CD14-positive monocyte (primary cell): Measurements from ENCODE around the gene CDH22. TPM values are rescaled to one million over a fixed set of nuclear protein-coding genes. Genes with fewer than 3 reads are reported as not detected.

Experiments used
- DNase-seq, 3 donors: peaks; one replicate each; pipeline ENCODE4 v3.0.0-alpha.2; 2011 to 2022
- H2AFZ ChIP-seq: 2 replicates; pipeline ENCODE4 v1.6.0; 2012; ENCODE audit warnings: mild to moderate bottlenecking, low read depth, low read length, inconsistent platforms; ENCODE audit not compliant: insufficient read depth, poor library complexity, severe bottlenecking
- H3K27ac ChIP-seq, 2 donors: 1 replicate in 1 of 2; 2 replicates in 1 of 2; pipeline ENCODE4 v1.5.1; 2012 to 2013; ENCODE audit warnings: low read length in 2 of 2, control low read depth in 1 of 2, inconsistent platforms in 1 of 2, low read depth in 1 of 2, mild to moderate bottlenecking in 1 of 2
- H3K27me3 ChIP-seq, 2 donors: one replicate each; pipeline versions ENCODE4 v1.6.0 to v1.6.1; 2011 to 2013; ENCODE audit warnings: low read length in 2 of 2; ENCODE audit not compliant: control insufficient read depth in 2 of 2, insufficient read depth in 2 of 2
- H3K36me3 ChIP-seq, 2 donors: replicated peaks in 1 of 2; 1 replicate in 1 of 2; 2 replicates in 1 of 2; pipeline versions ENCODE4 v1.5.1 to v1.6.1; 2012 to 2013; ENCODE audit warnings: low read length in 2 of 2, control low read depth in 1 of 2, inconsistent platforms in 1 of 2, mild to moderate bottlenecking in 1 of 2; ENCODE audit not compliant: insufficient read depth in 2 of 2, control insufficient read depth in 1 of 2
- H3K4me1 ChIP-seq, 2 donors: 1 replicate in 1 of 2; 2 replicates in 1 of 2; pipeline versions ENCODE4 v1.5.1 to v1.6.1; 2012 to 2013; ENCODE audit warnings: low read length in 2 of 2, control low read depth in 1 of 2, inconsistent platforms in 1 of 2, mild to moderate bottlenecking in 1 of 2, moderate library complexity in 1 of 2; ENCODE audit not compliant: insufficient read depth in 2 of 2, control insufficient read depth in 1 of 2
- H3K4me2 ChIP-seq: replicated peaks from 2 replicates; pipeline ENCODE3; 2012; ENCODE audit warnings: low read length, moderate library complexity, mild to moderate bottlenecking; ENCODE audit not compliant: poor library complexity, severe bottlenecking; ENCODE audit errors: extremely low read depth
- H3K4me3 ChIP-seq, 3 experiments: fragments of 200-600 bp in 1 of 3; sonication (generic) in 1 of 3; replicated peaks in 1 of 3; 1 replicate in 2 of 3; 2 replicates in 1 of 3; pipeline ENCODE4 v1.5.1; 2011 to 2013; ENCODE audit warnings: low read length in 3 of 3, mild to moderate bottlenecking in 3 of 3, control low read depth in 2 of 3, low read depth in 2 of 3, inconsistent platforms in 1 of 3, moderate library complexity in 1 of 3
- H3K79me2 ChIP-seq: 2 replicates; pipeline ENCODE4 v1.6.0; 2012; ENCODE audit warnings: mild to moderate bottlenecking, control low read depth, inconsistent platforms, low read length, moderate library complexity; ENCODE audit not compliant: insufficient read depth
- H3K9ac ChIP-seq: 2 replicates; pipeline ENCODE4 v1.6.0; 2017; ENCODE audit warnings: low read length, mild to moderate bottlenecking; ENCODE audit not compliant: insufficient read depth, poor library complexity, severe bottlenecking
- H3K9me3 ChIP-seq, 2 donors: replicated peaks in 1 of 2; 1 replicate in 1 of 2; 2 replicates in 1 of 2; pipeline versions ENCODE4 v1.5.1 to v1.6.1; 2012 to 2013; ENCODE audit warnings: low read length in 2 of 2, control low read depth in 1 of 2; ENCODE audit not compliant: control insufficient read depth in 1 of 2, insufficient read depth in 1 of 2
- H4K20me1 ChIP-seq: 2 replicates; pipeline ENCODE4 v1.6.0; 2012; ENCODE audit warnings: mild to moderate bottlenecking, low read length, control low read depth, moderate library complexity; ENCODE audit not compliant: insufficient read depth
- H3K27ac Mint-ChIP-seq, 7 donors: one replicate each; pipeline ENCODE4 v1.8.0; 2020; ENCODE audit warnings: mild to moderate bottlenecking in 7 of 7, mixed read lengths in 7 of 7, moderate library complexity in 6 of 7, inconsistent platforms in 2 of 7
- H3K27me3 Mint-ChIP-seq, 3 donors: one replicate each; pipeline ENCODE4 v1.8.0; 2021 to 2022; ENCODE audit warnings: low read depth in 3 of 3, mild to moderate bottlenecking in 3 of 3, mixed read lengths in 3 of 3, moderate library complexity in 3 of 3, inconsistent platforms in 1 of 3
- H3K36me3 Mint-ChIP-seq, 2 donors: one replicate each; pipeline ENCODE4 v1.8.0; 2020; ENCODE audit warnings: mixed read lengths in 2 of 2, inconsistent platforms in 1 of 2, mild to moderate bottlenecking in 1 of 2
- H3K4me1 Mint-ChIP-seq: one replicate; pipeline ENCODE4 v1.8.0; 2020; ENCODE audit warnings: mild to moderate bottlenecking, mixed read lengths
- H3K4me3 Mint-ChIP-seq, 2 donors: one replicate each; pipeline ENCODE4 v1.8.0; 2020; ENCODE audit warnings: mild to moderate bottlenecking in 2 of 2, mixed read lengths in 2 of 2, moderate library complexity in 1 of 2
- H3K9me3 Mint-ChIP-seq, 7 donors: one replicate each; pipeline ENCODE4 v1.8.0; 2020 to 2022; ENCODE audit warnings: mixed read lengths in 7 of 7, mild to moderate bottlenecking in 6 of 7, moderate library complexity in 6 of 7, inconsistent platforms in 2 of 7
- WGBS: methylation state at CpG from one replicate; pipeline ENCODE4 v1.1.5; 2013; ENCODE audit warnings: missing lambda C conversion rate; ENCODE audit not compliant: insufficient coverage; 5-methylcytosine and 5-hydroxymethylcytosine counted together
- intact Hi-C, 2 donors: fragments of 100-400 bp; cut with micrococcal nuclease; formaldehyde crosslinking; loops; one replicate each; pipeline versions ENCODE4 v1.15.0 to v1.15.1; 2023
- polyA plus RNA-seq, 3 donors: library from polyadenylated mRNA; depleted of rRNA in 1 of 3; unstranded in 2 of 3; stranded (reverse) in 1 of 3; fragments of 300-500 nt in 2 of 3; fragments of >200 nt in 1 of 3; fragmentation: Illumina TruSeq in 2 of 3; gene quantifications; 1 replicate in 2 of 3; 2 replicates in 1 of 3; pipeline ENCODE4 v1.2.3, GENCODE V29; 2012 to 2021
- TF ChIP-seq, protein P1 (sequence below): fragments of 200-600 bp; IDR thresholded peaks from one replicate; pipeline ENCODE4 v1.8.0; 2022; ENCODE audit warnings: antibody characterized with exemption, mild to moderate bottlenecking

Gene CDH22
- polyA plus RNA-seq, 3 donors, result not detected

DNA sequence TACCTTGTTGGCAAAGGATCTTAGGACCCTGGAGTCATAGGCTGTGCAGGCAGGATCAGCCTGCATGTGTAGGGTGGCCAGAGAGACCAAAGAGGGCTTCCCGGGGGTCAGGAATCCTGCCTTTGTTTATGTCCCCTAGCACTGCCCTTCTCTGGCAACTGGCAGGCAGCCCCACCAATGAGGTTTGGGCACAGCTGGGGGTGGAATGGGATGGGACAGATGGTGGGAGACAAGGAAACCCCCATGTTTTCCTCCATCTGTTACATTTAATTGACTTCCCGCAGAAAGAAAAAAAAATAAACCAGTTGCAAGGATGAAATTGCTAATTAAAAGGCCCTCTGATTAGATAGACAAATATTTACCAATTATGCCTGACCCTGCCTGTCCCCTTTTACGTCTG is 162.6 kb downstream of the CDH22 start:
- Mint-ChIP-seq H3K36me3 (no peaks in the 10 kb centered on the region), H3K9me3 (no peaks in the 10 kb centered on the region), H3K4me1 (no peaks in the 10 kb centered on the region), H3K4me3 (no peak overlapping the region), H3K27ac (no peak overlapping the region), H3K27me3 (peaks cover 19 to 26% (median 25%) of the 10 kb centered on the region in 3 donors)
- 100% methylated on average over 1 of the region's 3 CpGs for WGBS
- H3K4me2 ChIP-seq, result no peak overlapping the region
- no peak overlapping the region for H2AFZ ChIP-seq
- no peak overlapping the region for H3K4me3 ChIP-seq
- intact Hi-C loops, result no loop called here
- H4K20me1 ChIP-seq, result no peaks in the 10 kb centered on the region
- no peak overlapping the region for H3K9ac ChIP-seq
- no peak overlapping the region for H3K27ac ChIP-seq
- TF ChIP-seq, protein P1, sequence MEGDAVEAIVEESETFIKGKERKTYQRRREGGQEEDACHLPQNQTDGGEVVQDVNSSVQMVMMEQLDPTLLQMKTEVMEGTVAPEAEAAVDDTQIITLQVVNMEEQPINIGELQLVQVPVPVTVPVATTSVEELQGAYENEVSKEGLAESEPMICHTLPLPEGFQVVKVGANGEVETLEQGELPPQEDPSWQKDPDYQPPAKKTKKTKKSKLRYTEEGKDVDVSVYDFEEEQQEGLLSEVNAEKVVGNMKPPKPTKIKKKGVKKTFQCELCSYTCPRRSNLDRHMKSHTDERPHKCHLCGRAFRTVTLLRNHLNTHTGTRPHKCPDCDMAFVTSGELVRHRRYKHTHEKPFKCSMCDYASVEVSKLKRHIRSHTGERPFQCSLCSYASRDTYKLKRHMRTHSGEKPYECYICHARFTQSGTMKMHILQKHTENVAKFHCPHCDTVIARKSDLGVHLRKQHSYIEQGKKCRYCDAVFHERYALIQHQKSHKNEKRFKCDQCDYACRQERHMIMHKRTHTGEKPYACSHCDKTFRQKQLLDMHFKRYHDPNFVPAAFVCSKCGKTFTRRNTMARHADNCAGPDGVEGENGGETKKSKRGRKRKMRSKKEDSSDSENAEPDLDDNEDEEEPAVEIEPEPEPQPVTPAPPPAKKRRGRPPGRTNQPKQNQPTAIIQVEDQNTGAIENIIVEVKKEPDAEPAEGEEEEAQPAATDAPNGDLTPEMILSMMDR, result no peak
- no peak for DNase-seq
- H3K36me3 ChIP-seq, result no peaks in the 10 kb centered on the region
- peaks cover 0 to 15% of the 10 kb centered on the region in 2 donors for H3K27me3 ChIP-seq
- H3K4me1 ChIP-seq, result no peaks in the 10 kb centered on the region
- no peaks in the 10 kb centered on the region for H3K79me2 ChIP-seq
- no peaks in the 10 kb centered on the region for H3K9me3 ChIP-seq

DNA sequence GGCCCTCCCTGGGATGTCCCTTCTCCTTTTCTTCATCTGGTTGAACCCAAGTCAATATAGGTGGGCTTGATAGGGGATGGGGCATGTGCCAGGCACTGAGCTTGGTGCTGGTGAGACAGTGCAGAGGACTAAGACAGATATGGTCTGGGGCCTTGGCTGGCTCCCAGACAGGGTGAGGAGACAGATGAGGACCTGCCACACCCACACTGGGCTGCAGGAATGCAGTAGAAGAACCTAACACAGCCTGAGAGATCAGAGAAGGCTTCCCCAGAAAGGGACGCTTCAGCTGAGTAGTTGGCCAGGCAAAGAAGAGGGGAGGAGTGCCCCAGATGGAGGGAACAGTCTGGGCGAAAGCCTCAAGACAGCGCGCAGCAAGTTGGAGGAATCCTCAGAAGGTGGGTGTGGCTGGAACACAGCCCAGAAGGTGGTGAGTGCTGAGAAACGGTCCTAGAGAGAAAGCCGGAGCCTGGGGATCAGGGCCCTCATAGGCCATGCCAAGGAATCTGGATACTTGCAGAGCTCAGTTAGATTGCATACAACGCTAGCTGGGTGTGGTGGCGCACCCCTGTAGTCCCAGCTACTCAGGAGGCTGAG is 163.8 kb downstream of the CDH22 start:
- Mint-ChIP-seq H3K36me3 (no peaks in the 10 kb centered on the region), H3K9me3 (no peaks in the 10 kb centered on the region), H3K4me1 (no peaks in the 10 kb centered on the region), H3K27ac (peak overlapping the region in 1 of 7 donors; percentile 51), H3K27me3 (peaks cover 22 to 30% (median 28%) of the 10 kb centered on the region in 3 donors), H3K4me3 (no peak overlapping the region)
- Histone ChIP-seq H4K20me1 (no peaks in the 10 kb centered on the region), H3K9me3 (no peaks in the 10 kb centered on the region), H3K4me1 (no peaks in the 10 kb centered on the region), H3K36me3 (no peaks in the 10 kb centered on the region), H3K4me2 (no peak overlapping the region), H2AFZ (no peak overlapping the region), H3K27me3 (peaks cover 0 to 20% of the 10 kb centered on the region in 2 donors), H3K79me2 (no peaks in the 10 kb centered on the region), H3K4me3 (no peak overlapping the region), H3K9ac (no peak overlapping the region), H3K27ac (no peak overlapping the region)
- DNase-seq, result no peak
- TF ChIP-seq, protein P1, result no peak
- WGBS, result 90% methylated on average over 8 of the region's 8 CpGs
- intact Hi-C loops, result no loop called here
